Measurements from ENCODE around the gene ZNF764. TPM values are rescaled to one million over a fixed set of nuclear protein-coding genes. Genes with fewer than 3 reads are reported as not detected.
A peak's percentile ranks its signal among the peaks of the same experiment; 100 is the strongest.
"Not testable (repeated sequence)": the region's sequence is repeated elsewhere in the genome, so short reads cannot be mapped to it uniquely, and the experiment has no call there.

ZNF764 gene
- total RNA-seq, 1 experiment from 2014 or later = 3.2 TPM

DNA sequence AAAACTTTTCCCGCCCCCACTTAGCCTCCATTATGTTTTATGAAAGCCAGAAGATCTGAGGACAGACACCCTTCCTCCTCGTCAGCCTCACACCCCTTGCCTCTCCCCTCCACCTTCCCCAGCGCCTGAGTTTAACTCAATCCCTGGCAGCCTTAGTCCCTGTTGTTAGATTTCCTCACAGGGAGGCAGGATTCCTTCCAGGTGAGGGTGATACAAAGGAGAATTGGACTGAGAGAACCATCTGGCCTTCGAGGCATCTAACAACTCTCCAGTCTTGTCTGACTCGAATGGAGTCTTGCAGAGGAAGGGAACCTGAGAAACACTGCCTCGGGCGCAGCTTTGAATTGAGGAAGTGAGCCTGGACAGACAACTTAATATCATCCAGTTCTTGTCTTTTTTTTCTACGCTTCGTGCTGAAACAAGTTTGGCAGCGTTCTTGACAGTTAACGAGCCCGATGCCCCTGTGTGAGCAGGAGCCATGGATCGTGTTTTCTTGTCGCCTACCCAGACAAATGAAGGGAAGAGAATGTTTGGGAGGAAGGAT lies 30.5 kb downstream of the ZNF764 start:
- DNase-seq (ENCODE audit: low spot score) = no peak

DNA sequence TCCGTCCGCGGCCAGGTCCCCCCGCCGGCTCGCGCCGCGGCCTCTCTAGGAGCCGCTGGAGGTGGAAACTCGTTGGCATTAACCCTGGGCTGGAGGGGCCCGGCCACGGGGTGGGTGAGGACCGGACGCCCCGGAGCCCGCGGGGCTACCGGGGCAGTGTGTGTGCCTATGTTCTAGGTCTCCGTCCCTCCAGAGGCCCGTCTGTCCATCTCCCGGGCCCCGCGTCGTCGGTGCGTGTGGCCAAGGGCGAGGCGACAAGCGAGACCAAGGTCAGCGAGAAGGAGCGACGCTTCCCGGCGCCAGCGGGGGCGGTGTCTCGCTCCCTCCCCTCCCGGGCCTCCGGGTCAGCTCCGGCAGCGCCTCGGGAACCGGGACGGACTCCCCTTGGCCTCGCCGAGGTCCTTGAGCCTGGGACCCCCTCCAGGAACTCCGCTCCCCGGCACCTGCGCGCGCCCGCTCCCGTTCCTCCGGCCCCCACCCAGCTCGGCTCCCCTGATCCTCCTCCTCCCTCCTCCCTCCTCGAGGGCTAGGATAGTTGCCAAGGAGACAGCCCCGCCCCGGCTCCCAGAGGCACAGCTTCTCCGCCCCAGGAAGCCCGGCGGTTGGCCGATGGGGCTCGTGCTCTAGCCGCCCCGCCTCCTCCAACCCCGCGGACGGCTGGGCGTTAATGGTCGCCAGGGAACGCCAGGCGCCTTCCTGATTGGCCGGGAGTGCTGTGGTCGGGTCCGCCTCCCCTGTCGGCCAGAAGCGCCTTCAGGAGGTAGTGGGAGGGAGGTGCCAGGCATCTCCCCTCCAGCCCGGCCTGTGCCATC lies 31.1 kb downstream of the ZNF764 start:
- peak; percentile 96 for DNase-seq (ENCODE audit: low spot score)

DNA sequence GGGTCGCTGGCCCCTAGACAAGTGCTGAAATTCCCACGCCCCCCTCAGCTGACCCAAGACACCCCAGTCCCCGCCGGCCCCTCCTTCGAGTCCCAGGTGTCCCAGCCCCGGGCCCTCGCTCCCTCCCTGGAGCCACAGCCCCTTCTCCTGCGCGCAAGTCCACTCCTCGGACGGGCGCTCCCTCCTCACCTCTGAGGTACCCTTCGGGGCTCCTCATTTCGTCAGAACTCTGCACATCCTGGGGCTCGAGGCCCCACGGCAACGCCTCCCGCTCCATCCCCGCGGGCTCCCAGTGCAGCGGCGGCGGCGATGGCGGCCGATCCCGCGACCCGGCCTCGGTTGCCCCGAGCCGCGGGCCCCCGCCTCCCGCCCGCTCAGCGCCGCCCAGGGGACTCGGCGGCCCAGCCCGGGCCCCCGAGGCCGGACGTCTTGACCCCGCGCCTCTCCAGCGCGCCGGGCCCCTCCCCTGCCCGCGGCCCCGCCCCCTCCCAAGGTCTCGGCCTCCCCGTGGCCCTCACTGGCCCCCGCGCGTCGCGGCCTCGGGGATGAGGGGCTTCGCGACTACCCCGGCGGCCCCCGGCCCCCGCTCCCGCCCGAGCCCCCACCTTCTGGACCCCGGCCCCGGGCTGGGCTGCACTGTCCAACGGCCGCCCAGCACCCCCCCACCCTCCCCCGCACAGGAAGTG lies 31.9 kb downstream of the ZNF764 start, which contains the start of gene ZNF768:
Gene ZNF768 (minus strand): TSS at position 430 of the 686 bp plus-strand sequence. CDS start 153 bp downstream, at position 277.
- DNase-seq (ENCODE audit: low spot score) = no peak

DNA sequence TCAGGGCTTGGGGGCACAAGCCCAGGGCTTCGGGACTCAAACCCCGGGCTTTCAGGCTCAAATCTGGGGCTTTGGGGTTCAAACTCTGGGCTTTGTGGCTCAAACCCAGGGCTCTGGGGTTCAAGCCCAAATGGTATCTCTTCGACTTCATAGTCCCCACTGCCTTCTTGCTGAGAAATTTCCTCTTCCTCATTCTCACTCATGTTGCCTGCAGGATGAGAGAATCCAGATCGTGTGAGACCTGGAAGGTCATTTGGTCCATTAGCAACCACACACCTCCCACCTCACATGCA lies 32.4 kb downstream of the ZNF764 start:
- no peak for DNase-seq (ENCODE audit: low spot score)

DNA sequence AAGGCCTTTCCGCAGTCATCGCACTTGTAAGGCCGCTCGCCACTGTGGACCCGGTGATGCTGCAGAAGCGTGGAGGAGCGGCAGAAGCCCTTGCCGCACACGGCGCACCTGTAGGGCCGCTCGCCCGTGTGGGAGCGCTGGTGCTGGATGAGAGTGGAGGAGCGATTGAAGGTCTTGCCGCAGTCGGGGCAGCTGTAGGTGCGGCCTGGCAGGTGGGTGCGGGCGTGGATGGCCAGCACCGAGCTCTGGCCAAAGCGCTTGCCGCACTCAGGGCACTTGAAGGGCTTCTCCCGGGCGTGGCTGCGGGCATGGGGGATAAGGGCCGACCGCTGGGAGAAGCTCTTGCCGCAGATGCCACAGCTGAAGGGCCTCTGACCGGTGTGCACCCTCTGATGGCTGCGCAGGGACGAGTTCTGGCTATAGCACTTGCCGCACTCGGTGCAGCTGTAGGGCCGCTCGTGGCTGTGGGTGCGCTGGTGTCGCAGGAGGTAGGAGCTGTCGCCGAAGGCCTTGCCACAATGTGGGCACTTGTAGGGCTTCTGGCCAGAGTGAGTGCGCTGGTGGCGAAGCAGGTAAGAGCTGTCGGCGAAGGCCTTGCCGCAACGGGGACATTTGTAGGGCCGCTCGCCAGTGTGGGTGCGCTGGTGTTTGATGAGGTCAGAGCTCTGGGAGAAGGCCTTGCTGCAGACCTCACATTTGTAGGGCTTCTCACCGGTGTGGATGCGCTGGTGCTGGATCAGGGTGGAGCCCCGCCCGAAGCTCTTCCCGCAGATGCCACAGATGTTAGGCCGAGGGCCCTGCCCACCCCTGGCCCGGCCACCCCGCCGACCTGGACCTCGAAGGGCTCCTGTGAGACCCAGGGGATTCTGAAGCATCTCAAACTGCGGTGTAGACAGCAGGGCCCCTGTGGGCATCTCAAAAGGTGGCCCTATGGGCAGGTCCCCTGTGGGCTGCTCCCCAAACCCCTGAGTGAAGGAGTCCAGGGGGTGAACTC lies 33.3 kb downstream of the ZNF764 start:
- no peak for DNase-seq (ENCODE audit: low spot score)

DNA sequence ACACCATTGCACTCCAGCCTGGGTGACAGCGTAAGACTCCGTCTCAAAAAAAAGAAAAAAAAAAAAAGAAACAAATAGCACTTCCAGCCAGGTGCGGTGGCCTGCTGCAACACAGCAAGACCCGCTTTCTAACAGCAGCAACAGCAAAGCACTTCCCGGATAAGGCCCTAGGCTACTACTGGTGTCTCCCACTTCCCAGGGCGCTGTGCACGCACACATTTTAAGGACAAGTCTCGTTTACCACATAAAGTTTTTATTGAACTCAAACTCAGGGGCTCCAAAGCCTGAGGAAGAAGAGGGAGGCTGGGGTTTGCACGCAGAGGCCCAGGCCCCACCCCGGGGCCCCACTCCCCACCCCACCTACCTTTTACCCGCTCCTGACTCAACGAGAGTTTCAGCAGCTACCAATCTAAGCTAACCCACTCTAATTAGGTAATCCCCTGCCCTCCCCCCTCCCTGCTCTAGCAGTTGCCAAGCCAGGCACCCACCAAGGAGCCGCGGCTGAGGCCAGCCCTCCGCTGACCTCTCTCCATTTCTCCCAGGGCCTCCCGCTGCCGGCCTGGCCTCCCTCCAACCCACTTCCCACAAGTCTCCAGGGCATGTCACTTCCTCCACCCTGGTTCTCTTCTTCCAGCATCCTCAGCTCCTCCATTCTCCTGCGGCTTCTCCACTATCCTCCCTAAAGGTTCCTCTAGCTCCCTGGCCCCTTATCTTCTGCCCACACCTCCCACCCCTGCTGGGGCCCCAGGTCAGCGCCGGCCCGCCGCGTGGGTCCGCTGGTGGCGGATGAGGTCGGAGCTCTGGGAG lies 34.2 kb downstream of the ZNF764 start:
- no peak for DNase-seq (ENCODE audit: low spot score)

DNA sequence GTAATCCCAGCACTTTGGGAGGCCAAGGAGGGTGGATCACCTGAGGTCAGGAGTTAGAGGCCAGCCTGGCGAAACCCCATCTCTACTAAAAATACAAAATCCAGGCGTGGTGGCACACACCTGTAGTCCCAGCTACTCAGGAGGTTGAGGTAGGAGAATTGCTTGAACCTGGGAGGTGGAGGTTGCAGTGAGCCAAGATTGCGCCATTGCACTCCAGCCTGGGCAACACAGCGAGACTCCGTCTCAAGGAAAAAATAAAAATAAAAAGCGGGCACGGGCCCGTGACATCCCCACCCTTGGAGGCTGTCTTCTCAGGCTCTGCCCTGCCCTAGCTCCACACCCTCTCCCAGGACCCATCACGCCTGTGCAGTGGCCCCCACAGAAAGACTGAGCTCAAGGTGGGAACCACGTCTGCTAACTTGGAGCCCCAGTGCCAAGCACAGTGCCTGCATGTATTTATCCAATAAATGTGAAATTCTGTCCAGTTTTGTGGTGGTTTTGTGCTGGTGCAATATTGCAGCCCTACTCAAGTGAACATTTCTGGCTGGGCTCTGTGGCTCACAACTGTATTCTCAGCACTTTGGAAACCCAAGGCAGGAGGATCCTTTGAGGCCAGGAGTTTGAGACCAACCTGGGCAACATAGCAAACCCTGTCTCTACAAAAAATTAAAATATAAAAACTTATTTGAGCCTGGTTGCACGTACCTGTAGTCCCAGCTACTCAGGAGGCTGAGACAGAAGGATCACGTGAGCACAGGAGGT lies 35.3 kb downstream of the ZNF764 start:
- not testable (repeated sequence) for DNase-seq (ENCODE audit: low spot score)

DNA sequence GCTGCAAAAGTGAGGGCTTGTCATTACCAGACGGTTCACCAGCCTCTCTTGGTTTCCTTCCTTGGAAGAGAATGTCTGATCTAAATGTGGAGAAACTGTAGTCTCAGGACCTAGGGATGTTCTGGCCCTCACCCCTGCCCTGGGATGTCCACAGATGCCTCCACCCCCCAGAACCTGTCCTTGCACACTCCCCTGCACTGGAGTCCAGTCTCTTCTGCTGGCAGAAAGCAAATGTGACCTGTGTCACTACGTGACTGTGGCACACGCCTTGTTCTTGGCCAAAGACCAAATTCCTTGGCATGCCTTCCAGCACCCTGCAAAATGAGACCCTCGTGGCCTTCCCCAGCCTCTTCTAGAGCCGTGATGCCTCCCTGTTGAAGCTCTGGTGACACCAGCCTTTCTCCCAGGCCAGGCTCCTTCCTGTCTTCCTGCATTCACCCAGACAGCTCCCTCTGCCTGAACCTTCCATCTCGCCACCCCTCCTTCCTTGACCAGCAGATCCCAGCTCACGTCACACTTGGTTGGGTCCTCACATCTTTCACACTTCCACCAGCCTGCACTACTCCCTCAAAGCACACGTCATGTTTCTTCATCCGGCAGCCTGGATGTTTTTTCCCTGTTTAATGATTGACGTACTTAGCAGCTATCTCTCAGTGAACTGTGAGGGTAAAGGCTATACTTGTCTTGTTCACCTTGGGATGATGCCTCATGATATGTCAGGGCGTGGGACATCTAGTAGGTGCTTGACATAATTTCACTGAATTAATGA lies 36.1 kb downstream of the ZNF764 start:
- no peak for DNase-seq (ENCODE audit: low spot score)

DNA sequence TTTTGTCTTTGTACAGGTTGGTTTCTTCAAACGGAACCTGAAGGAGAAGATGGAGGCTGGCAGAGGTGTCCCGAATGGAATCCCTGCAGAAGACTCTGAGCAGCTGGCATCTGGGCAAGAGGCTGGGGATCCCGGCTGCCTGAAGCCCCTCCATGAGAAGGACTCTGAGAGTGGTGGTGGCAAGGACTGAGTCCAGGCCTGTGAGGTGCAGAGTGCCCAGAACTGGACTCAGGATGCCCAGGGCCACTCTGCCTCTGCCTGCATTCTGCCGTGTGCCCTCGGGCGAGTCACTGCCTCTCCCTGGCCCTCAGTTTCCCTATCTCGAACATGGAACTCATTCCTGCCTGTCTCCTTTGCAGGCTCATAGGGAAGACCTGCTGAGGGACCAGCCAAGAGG lies 36.7 kb downstream of the ZNF764 start:
- DNase-seq (ENCODE audit: low spot score) = no peak

DNA sequence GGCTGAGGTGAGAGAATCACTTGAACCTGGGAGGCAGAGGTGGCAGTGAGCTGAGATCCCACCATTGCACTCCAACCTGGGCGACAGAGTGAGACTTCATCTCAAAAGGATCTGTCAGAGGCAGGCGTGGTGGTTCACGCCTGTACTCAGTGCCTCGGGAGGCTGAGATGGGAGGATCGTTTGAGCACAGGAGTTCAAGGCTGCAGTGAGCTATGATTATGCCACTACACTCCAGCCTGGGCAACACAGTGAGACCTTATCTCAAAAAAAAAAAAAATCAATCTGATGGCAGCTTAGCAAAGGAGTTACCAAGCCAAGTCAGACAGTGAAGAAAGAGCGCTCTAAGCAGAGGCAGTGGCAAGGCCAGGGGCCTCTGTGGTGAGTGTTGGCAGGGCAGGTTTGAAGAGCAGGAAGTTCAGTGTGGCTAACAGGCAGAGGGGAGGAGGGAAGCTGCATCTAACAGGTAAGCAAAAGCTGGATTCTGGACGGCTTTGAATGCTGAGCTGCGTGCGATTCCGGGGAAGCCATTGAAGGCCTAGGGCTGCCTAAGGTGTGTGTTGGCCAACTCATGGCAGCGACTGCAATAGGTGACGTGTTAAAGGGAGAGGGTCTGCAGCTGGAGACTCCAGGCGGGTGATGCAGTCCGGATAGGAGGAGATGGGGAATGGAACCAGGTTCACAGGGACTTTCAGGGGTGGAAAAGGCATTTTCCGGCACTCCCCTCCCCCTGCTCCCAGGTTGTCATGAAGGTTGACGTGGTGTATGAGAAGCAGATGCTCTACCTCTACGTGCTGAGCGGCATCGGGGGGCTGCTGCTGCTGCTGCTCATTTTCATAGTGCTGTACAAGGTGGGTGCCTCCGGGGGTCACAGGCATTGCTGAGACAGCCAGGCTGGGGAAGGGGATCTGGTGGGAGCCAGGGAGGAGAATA lies 38.8 kb downstream of the ZNF764 start:
- DNase-seq (ENCODE audit: low spot score) = no peak

DNA sequence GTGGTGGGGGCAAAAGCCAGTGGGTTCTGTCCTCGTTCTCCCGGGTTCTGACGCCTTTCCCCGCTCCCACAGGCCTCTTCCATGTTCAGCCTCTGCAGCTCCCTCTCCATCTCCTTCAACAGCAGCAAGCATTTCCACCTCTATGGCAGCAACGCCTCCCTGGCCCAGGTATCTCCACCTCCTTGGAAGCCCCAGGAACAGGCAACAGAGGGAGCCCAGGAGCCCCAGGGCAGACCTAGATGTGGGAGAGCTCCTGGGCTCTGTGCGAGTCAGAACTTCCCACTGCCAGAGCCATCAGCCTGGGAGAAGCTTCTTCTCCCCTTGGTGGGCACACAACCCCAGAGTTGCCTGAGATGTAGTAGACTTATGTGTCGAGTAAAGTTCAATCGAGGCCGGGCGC lies 39.6 kb downstream of the ZNF764 start:
- no peak for DNase-seq (ENCODE audit: low spot score)

DNA sequence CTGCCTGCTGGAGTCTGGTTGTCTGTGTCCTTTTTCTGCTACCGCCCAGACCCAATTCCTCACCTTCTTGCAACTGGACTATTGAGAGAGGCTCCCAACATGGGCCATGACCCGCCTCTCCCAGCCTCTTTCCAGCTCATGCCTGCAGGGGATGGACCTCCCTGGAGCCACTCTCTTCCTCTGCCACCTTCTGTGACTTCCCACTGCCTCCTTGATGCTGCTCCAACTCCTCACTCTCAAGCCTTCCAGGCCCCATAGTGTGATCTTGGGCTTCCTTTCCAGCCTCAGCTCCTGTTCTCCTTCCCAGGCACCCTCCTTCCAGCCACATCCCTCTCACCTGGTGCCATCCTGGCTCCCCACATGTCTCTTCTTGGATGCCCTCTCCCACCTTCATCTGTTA lies 42.9 kb downstream of the ZNF764 start:
- no peak for DNase-seq (ENCODE audit: low spot score)

DNA sequence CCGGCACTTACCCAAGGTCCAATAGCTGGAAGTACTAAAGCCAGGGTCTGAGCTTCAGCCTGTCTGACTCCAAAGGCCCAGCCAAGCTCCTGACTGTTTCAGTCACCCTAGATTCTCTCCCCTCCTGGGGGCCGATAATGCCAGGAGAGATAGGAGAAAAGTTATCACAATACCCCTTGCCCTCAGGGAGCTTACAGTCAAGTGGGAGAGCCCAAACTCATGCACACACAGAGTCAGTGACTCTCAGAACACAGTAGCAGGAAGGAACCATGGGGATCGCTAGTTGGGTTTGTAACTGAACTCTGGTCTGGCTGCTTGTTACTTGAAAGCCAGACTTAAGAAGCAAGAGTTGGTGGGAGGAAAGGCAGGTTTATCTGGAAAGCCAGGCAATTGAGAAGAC lies 46.7 kb downstream of the ZNF764 start:
- no peak for DNase-seq (ENCODE audit: low spot score)

DNA sequence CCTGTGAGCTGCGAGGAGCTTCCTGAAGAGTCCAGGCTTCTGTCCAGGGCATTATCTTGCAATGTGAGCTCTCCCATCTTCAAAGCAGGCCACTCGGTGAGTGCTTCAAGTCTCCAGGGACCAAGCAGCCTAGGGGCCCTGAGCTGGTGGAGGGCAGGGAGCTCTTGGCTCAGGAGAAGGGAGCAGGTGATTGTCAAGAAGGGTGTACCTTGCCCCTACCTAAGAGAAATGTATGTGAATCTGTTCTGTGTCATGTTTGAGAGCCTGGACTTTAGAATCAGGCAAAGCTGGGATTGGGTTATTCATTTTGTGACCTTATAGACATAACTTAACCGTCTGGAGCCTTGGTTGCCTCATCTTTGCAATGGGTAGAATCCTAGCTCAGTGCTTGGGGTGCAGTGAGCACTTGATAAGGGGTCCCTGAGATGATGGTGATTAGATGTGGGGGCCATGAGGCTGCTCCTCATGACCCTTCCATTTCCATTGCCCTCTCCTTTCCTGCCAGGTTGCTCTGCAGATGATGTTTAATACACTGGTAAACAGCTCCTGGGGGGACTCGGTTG lies 47.7 kb downstream of the ZNF764 start:
- DNase-seq (ENCODE audit: low spot score) = no peak

DNA sequence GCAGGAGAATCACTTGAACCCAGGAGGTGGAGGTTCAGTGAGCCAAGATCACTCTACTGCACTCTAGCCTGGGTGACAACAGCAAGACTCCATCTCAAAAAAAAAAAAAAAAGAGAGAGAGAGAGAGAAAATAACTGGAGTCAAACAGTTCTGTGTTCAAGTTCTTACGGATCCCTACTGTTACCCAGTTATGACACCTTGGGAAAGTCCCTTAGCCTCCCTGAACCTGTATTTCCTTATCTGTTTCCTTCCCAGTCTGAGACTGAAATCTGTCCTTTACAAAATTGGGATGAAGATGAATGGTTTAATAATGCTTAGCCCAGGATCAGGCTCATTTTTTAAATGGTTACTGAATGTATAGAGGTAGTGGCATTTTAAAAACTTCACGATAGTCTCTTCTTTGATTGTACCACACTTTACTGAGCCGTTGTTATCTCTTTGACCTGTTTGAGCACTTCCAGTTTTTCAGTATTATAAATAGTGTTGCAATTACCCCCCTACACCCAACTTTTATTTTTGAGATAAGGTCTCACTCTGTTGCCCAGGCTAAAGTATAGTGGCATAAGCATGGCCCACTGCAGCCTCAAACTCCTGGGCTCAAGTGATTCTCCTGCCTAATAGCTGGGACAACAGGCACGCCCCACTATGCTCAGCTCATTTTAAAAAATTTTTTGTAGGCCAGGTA lies 49.0 kb downstream of the ZNF764 start:
- no peak for DNase-seq (ENCODE audit: low spot score)
